Measurements from ENCODE around the gene IDH3B.

- TF ChIP-seq CTCF (conservative IDR thresholded peaks at IDR 0.05; ENCODE audit: low read depth, low read length) (no peak), EZH2 (IDR thresholded peaks at IDR 0.05; ENCODE audit: borderline replicate concordance, low read depth, low read length, poor library complexity, severe bottlenecking) (no peak)
Measured at GRCh38 chr20:2617099-2617714, 46.8 kb downstream of the IDH3B start.

Data from A673 (cell line).